GM21717 (cell line): Measurements from ENCODE around the gene GPR31.
"Not testable (repeated sequence)": the region's sequence is repeated elsewhere in the genome, so short reads cannot be mapped to it uniquely, and the experiment has no call there.

Experiments used
- ATAC-seq: cut with Tn5 transposase; IDR thresholded peaks from one replicate; pipeline ENCODE4 v1.9.1; 2021; ENCODE audit warnings: mild to moderate bottlenecking, moderate library complexity; ENCODE audit not compliant: unreplicated experiment

GPR31 gene

GRCh38 chr6:167157863-167158262, at the start of gene GPR31:
TSS of gene GPR31 (minus strand) at chr6:167157980. CDS start at chr6:167157831, 149 bp downstream.
- no peak for ATAC-seq

GRCh38 chr6:167207527-167207926, 49.7 kb upstream of the GPR31 start:
- ATAC-seq = no peak

DNA sequence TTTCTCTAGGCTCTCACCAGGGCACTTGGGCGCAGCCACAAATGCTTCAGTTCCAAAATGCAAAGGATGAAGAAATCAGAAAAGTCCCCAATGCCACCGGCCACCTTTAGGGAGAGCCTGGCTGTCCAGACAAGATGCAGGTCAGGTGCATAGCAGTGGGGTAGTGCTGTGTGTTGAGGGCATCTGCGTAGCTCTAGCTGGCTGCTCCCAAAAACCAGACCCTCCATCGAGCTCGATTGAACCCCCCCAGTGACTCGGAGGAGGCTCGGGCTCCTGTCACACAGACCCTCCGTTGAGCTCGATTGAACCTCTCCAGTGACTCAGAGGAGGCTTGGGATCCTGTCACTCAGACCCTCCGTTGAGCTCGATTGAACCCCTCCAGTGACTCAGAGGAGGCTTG, 47.5 kb upstream of the GPR31 start:
- not testable (repeated sequence) for ATAC-seq

DNA sequence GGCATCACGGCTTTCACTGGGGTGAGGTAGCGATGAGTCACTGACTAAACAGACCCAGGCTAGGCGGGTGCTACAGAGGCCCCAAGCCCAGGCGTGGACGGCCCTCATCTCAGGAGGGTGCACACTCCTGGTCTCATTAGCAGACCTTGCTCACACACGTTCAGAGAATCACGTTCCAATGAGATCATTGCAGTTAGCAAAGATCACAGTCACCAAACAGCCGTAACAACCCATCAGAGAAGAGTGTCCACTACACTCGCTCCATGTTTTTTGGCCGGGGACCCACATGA, 46.2 kb upstream of the GPR31 start:
- ATAC-seq = not testable (repeated sequence)

DNA sequence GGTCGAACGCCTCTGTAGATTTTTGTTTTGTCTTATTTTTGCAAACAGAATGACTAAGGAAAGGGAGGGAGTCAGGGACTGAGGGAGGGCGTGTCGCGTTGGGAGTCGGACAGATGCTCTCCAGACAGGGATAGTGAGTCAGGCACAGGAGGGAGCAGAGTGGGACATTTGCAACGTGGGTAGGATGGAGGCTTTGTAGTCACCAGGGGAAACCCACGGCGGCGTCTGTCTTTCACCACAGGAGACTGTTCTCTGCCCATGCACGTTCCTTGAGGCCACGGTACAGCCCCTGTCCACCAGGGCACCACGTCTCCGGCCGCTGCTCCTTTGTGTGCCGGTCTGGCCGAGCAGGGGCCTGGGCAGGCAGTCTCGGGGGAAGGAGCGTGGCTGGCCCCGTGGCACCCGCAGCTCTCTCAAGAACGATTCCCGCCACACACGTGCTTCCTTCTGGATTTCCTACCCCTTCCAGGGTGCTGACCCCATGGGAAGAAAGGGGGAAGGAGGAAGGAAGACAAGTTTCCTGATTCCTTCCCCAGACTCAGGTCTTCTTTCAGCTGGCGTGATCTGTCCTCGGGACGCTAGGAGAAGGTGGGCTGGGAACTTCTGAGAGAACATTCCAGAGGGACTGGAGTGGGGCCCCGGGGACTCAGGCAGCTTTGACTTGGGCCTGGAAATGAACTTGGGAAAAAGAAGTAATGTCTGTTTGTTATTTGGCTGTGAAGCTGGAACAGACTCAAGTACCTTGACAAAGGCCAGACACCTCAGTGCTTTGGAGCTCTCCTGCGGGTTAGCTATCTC, 45.7 kb upstream of the GPR31 start:
- not testable (repeated sequence) for ATAC-seq

DNA sequence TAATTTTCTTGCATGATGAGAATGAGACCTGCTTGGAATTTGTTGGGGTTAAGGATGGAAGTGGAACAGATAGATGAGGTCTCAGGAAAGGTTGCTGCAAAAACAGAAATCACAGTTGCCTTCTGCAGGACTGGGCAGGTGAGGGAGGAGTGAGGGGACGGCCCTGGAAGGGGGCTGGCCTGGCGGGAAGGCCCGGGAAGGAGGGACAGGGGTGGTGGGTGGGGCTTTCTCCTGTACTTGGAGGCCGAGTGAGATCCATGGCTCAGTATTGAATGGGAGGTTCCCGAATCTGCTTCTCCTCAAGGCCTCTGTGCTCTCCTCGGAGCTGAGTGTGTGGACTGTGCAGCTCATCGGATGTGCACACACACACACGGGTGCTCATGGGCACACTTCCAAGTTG, 44.8 kb upstream of the GPR31 start:
- ATAC-seq = not testable (repeated sequence)

DNA sequence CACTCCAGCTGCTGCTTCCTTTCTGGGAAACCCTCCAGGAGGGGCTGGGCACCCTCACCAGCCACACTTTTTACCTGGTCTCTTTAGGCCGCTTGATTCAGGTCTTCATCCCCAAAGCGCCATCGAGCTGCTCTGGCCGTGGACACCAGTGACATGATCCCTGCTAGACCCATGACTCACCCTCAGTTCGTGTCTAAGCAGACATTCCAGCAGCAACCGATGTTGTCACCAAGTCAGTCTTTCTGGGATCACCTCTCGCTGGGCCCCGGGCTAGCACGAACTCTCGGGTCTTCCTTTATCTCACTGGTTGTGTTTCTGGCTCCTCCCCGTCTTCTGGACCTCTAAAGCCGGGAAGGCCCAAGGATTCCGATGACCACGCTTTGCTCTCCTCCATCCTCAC, 43.0 kb upstream of the GPR31 start:
- no peak for ATAC-seq

DNA sequence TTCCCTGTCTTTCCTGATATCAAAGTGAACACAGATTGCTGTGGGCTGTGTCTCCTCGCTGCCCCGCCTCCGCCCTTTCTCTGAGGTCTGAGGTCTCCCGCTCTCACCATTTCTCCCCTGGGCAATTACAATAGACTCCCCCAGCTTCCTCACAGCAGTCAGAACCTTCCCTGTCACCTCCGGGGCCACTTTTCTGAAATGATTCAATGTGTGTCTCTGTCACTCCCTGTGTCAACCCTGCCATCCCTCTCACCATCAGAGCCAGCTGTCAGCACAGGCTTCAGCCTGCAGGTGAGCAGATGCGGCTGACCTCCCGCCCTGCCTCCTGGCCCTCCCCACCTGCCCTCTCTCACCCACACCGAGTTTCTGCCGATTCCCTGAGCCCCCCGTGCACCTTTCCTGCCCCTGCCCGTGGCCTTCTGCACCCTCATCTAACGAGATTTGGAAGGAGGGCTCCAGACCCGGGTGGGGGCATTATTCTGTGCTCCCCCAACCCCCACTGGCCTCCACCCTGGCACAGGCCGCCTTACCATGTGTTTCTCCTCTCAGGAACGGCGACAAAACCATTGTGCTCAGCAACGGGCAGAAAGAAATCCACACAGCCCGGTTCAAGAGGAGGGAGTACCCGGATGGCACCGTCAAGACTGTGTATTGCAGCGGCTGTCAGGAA, 38.3 kb upstream of the GPR31 start:
- not testable (repeated sequence) for ATAC-seq

DNA sequence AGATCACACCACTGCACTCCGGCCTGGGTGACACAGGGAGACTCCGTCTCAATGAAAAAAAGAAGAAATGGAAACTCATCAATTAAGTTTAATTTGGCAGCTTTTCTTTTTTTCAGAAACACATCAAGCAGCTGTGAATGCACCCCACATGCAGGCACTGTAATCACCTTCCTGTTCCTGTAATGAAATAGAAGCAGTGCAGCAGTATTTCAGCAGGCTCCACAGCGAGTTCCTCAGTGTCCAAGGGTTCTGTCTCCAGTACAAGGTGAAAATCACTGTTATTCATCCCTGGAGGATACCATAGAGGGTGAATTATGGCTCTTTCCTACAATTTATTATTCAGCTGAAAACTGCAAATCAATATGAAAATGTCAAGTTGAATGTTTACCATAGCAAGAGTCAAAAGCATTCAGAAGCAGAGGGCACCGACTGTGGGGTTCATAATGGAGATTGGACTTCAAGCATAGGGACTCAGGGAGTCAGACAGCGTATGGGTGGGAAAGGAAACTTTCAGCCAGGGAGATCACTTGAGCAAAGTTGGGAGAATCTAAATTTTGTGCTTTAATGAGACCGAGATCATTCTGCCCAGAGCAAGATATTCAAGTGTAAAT, 35.8 kb upstream of the GPR31 start:
- not testable (repeated sequence) for ATAC-seq

GRCh38 chr6:167191043-167191583, 33.3 kb upstream of the GPR31 start:
- not testable (repeated sequence) for ATAC-seq

- ATAC-seq = not testable (repeated sequence)
Observed at GRCh38 chr6:167187275-167187674, 29.5 kb upstream of the GPR31 start.

GRCh38 chr6:167185101-167185500, 27.3 kb upstream of the GPR31 start:
- not testable (repeated sequence) for ATAC-seq

DNA sequence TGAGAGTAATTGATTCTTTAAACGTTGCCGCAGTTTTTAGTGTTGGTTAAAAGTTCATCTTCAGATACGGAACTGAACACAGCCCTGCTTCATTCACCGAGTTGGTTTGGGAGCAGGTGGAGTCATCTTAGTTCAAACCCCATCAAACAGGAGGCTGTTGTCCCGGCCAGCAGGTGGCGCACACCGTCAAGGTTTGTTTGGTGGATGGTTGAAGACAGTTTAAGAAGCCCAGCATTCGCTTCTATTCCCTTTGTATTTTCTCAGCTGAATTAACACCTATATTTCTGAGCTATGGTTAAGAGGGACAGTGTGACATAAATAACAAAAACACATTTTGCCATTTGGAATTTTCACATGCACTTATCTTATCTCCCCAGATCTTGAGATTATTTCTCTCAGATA, 25.1 kb upstream of the GPR31 start:
- peak; percentile 76 for ATAC-seq

DNA sequence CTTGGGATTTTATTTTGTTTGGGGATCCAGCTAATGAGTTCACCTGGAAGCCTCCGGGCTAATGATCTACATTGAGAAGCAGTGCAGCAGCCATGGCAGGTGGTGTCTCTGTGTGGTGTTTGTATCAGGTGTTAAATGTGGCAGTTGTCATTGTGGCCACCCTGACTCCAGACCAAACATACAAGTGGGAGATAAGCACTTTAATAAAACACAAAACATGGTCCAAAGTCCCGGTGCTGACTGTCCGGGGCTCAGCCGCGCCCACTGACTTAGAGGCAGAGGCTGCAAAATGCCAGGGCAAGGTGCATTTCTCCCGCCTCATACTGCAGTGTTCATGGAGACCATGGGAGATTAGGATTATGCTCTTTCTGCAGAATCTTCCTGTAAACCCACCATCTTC, 23.6 kb upstream of the GPR31 start:
- not testable (repeated sequence) for ATAC-seq

DNA sequence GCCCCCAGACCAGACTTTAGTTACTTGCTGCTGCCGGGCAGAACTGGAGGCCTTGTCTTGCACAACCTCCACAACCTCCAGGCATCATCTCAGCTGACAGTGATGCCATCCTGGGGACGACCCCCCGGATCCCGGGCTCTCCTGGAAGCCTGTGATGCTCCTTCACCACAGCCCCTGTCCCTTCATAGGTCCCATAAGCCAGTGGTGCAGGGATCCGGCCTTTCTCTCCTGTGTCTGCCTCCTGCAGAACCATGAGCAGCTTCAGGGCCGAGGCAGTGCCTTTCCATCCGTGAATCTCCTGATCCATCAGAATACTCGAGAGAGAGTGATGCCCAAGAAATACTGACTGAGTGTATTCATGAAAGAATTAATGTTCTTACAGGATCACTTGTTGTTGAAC, 22.3 kb upstream of the GPR31 start:
- not testable (repeated sequence) for ATAC-seq

DNA sequence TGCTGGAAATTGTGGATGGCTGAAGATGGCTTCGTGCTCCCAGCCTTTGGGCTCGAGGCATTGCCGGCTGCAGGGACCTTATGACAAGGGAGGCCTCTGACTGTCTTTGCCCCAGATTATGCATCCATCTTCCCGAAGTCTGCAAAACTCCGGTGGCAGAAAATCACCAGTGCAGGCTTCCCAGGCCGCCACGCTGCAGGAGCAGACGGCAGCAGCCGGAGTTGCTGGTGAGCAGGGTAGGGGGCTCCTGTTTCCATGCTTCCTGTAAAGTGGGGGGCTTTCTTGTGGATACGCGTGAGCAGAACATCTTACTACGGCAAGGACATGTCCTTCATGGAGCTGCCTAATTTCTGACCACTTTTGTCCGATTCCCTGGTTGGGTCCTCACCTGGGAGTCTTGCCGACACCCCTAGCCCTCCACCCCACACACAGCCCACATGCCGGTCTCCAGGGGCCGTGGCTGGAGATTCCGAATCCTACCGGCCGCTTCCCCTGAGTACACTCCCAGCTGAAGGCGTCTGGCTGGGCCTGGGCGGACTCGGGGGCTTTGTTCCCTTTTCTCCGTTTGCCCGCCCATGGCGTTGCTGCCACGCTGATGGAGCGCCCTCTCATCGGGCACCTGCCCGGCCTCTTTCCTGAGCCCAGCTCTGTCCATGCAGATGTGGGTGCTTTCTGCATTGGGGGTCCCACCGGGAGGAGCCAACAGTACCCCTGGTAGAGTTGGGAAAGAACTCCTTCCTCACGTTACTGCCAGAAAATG, 21.3 kb upstream of the GPR31 start:
- ATAC-seq = not testable (repeated sequence)

- ATAC-seq = not testable (repeated sequence)
Observed at GRCh38 chr6:167177271-167177670, 19.5 kb upstream of the GPR31 start.

DNA sequence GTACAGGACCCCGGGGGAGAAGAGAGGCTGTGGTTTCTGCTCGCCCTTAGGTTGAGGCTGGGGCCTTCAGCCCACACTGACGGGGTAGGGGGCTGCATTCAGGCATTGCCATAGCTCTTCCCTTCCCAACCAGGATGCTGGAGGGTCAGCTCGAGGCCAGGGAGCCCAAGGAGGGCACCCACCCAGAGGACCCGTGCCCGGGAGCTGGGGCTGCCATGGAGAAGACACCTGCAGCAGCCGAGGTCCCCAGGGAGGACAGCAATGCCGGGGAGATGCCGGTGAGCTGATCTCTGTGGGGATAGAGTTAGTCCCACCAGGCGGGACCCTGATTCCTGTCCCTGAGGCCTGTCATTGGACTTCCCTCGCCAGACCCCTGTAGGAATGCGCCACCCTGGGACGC, 14.2 kb upstream of the GPR31 start:
- ATAC-seq = not testable (repeated sequence)

DNA sequence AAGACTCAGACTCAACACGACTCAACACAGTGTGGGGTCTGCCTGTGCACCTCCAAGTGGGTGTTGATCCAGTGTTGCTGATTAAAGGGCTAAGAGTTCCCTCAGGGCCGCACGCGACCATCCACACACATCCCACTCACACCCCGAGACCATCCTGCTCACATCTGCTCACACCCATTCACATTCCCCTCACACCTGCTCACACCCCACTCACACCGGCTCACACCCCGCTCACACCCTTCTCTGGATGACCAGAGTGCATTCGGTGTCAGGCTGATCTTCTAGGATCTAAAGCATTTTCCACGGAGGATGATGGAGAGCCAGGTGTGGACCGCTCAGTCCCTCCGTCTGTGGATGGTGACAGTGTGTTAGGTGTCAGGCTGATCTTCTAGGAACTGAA, 13.5 kb upstream of the GPR31 start:
- not testable (repeated sequence) for ATAC-seq

- not testable (repeated sequence) for ATAC-seq
Observed at GRCh38 chr6:167169867-167170266, 12.1 kb upstream of the GPR31 start.

DNA sequence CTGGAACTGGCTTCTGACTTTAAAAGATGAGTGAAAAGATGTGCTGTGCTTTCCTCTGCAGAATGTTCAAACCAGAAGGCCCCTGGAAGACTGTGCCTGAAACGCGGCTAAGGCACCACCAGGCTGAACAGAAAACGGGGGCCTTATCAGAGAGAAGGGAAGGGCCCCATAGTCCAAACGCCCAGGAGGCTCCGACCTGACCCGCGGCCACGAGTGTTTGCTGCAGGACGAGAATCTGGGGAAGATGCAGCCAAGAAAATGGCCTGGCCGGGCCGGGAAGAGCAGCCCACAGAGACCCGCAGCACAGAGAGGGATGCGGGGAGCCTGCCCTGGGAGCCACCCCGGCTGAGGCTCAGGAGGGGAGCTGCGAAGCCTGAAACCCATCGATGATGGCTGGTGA, 10.5 kb upstream of the GPR31 start:
- ATAC-seq = not testable (repeated sequence)
